Adrenal gland (tissue), 5 donors: ENCODE data around the gene KMT2E.

Source experiments
- POLR2A ChIP-seq, 2 donors: fragments of 450-650 bp; IDR thresholded peaks; one replicate each; pipeline ENCODE4 v1.6.1; 2017; ENCODE audit warnings: antibody characterized with exemption in 2 of 2, mild to moderate bottlenecking in 2 of 2, moderate library complexity in 1 of 2
- TF ChIP-seq, protein P1 (sequence below), 6 experiments: fragments of 450-650 bp in 4 of 6; fragments of 200-600 bp in 2 of 6; sonication (generic) in 1 of 6; IDR thresholded peaks; 1 replicate in 5 of 6; 2 replicates in 1 of 6; pipeline versions ENCODE4 v1.5.1 to v1.8.0; 2016 to 2021; ENCODE audit warnings: antibody characterized with exemption in 6 of 6, mild to moderate bottlenecking in 2 of 6, moderate library complexity in 1 of 6
- donor health status: DM: no; HTN: no; CAD: no.

DNA sequence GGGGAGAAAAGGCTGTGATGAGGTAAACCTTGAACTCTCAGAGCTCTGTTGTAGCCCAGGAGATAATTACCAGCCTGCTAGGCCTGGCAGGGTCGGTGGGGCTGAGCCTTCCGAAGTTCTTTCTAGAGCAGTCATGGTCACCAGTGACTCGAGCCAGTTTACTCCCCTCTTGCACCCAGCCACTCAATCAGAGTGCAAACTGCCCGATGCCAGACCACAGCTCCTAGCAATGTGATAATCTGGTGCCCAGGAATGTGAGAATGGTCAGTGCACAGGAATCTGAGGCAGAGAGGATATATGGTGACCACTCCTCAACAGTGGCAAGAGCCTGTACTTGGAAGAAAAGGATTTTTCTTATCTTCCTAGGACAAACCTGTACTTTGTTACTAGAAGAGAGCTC lies 46.4 kb upstream of the KMT2E start:
- TF ChIP-seq, protein P1, sequence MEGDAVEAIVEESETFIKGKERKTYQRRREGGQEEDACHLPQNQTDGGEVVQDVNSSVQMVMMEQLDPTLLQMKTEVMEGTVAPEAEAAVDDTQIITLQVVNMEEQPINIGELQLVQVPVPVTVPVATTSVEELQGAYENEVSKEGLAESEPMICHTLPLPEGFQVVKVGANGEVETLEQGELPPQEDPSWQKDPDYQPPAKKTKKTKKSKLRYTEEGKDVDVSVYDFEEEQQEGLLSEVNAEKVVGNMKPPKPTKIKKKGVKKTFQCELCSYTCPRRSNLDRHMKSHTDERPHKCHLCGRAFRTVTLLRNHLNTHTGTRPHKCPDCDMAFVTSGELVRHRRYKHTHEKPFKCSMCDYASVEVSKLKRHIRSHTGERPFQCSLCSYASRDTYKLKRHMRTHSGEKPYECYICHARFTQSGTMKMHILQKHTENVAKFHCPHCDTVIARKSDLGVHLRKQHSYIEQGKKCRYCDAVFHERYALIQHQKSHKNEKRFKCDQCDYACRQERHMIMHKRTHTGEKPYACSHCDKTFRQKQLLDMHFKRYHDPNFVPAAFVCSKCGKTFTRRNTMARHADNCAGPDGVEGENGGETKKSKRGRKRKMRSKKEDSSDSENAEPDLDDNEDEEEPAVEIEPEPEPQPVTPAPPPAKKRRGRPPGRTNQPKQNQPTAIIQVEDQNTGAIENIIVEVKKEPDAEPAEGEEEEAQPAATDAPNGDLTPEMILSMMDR (IDR thresholded peaks at IDR 0.05), result no peak
- TF ChIP-seq POLR2A (IDR thresholded peaks at IDR 0.05), result no peak
